22Rv1 (cell line): ENCODE results near the gene NID1.

Source experiments
- CTCF ChIP-seq: fragments of 450-650 bp; IDR thresholded peaks from 2 replicates; pipeline ENCODE4 v1.5.1; 2017; ENCODE audit warnings: mild to moderate bottlenecking
- ZFX ChIP-seq: fragments of 450-650 bp; IDR thresholded peaks from 2 replicates; pipeline ENCODE4 v1.6.1; 2017; ENCODE audit warnings: antibody characterized with exemption, borderline replicate concordance

DNA sequence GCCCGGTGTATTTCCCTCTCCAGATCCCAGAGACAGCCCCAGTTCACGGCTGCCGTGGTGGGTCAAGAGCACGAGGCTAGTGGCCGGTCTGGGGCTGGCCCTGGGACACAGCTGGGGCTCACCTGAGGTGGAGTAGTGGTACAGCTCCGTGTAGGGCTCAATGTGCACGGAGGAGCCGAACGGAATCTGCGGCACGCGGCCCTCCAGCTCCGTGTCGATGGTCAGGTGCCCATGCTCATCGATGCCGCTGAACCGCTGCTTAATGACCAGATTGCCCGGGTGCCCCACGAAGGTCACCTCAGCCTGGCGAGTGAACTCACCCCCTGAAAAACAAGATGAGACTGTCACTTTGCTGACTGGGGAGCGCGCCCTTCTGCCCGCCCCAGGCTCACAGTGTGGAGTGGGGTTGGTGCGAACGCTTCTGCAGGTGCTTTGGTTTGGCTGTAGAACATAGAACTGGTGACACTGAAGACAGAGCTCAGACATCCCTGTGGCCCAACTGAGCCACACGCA lies 35.4 kb downstream of the NID1 start:
- TF ChIP-seq CTCF (no peak), ZFX (no peak)
